Astrocyte (in vitro differentiated cells and primary cell): ENCODE results near the gene SPTB. TPM values are rescaled to one million over a fixed set of nuclear protein-coding genes. Genes with fewer than 3 reads are reported as not detected.

ENCODE experiments used
- DNase-seq: peaks from one replicate; pipeline ENCODE4 v3.0.0-alpha.2; 2010; ENCODE audit warnings: low read depth
- FAIRE-seq: peaks from 2 replicates; lab custom pipeline; 2011; peaks lifted over from hg19 to GRCh38; lab: Jason Lieb, UNC
- H2AFZ ChIP-seq: 2 replicates; pipeline ENCODE4 v1.6.0; 2012; ENCODE audit warnings: low read depth, low read length, inconsistent platforms
- H3K27ac ChIP-seq: 2 replicates; pipeline ENCODE4 v1.5.1; 2011; ENCODE audit warnings: low read depth, low read length, inconsistent platforms
- H3K27me3 ChIP-seq: 2 replicates; pipeline ENCODE4 v1.6.0; 2011; ENCODE audit warnings: low read length, inconsistent platforms; ENCODE audit not compliant: insufficient read depth
- H3K36me3 ChIP-seq: 2 replicates; pipeline ENCODE4 v1.5.1; 2011; ENCODE audit warnings: low read length, inconsistent platforms; ENCODE audit not compliant: insufficient read depth
- H3K4me1 ChIP-seq: 2 replicates; pipeline ENCODE4 v1.5.1; 2011; ENCODE audit warnings: low read length, inconsistent platforms; ENCODE audit not compliant: insufficient read depth
- H3K4me2 ChIP-seq: 2 replicates; pipeline ENCODE4 v1.6.0; 2012; ENCODE audit warnings: low read length, inconsistent platforms
- H3K4me3 ChIP-seq: 2 replicates; pipeline ENCODE4 v1.5.1; 2011; ENCODE audit warnings: low read depth, mild to moderate bottlenecking, low read length, inconsistent platforms; ENCODE audit not compliant: insufficient read depth
- H3K79me2 ChIP-seq: 2 replicates; pipeline ENCODE4 v1.6.0; 2012; ENCODE audit warnings: mild to moderate bottlenecking, low read length, inconsistent platforms; ENCODE audit not compliant: insufficient read depth
- H3K9ac ChIP-seq: 2 replicates; pipeline ENCODE4 v1.6.0; 2012; ENCODE audit warnings: mild to moderate bottlenecking, low read length, inconsistent platforms
- H3K9me3 ChIP-seq: 2 replicates; pipeline ENCODE4 v1.5.1; 2012; ENCODE audit warnings: low read depth, mild to moderate bottlenecking, low read length, inconsistent platforms; ENCODE audit not compliant: insufficient read depth
- H4K20me1 ChIP-seq: 2 replicates; pipeline ENCODE4 v1.6.0; 2012; ENCODE audit warnings: low read length, inconsistent platforms; ENCODE audit not compliant: insufficient read depth
- H3K27ac Mint-ChIP-seq: one replicate; pipeline ENCODE4 v1.8.0; 2021; ENCODE audit warnings: mild to moderate bottlenecking, mixed read lengths; ENCODE audit not compliant: unreplicated experiment
- H3K27me3 Mint-ChIP-seq: one replicate; pipeline ENCODE4 v1.8.0; 2021; ENCODE audit warnings: low read depth, mixed read lengths; ENCODE audit not compliant: unreplicated experiment
- H3K36me3 Mint-ChIP-seq: one replicate; pipeline ENCODE4 v1.8.0; 2021; ENCODE audit warnings: low read depth, mixed read lengths; ENCODE audit not compliant: unreplicated experiment
- H3K4me1 Mint-ChIP-seq: one replicate; pipeline ENCODE4 v1.8.0; 2021; ENCODE audit warnings: low read depth, mixed read lengths; ENCODE audit not compliant: unreplicated experiment
- H3K4me3 Mint-ChIP-seq: one replicate; pipeline ENCODE4 v1.8.0; 2021; ENCODE audit warnings: mild to moderate bottlenecking, moderate library complexity, mixed read lengths; ENCODE audit not compliant: unreplicated experiment
- H3K9me3 Mint-ChIP-seq: one replicate; pipeline ENCODE4 v1.8.0; 2021; ENCODE audit warnings: mild to moderate bottlenecking, mixed read lengths; ENCODE audit not compliant: unreplicated experiment
- CTCF ChIP-seq: IDR thresholded peaks from 2 replicates; pipeline ENCODE4 v1.5.1; 2011; ENCODE audit warnings: low read depth, mild to moderate bottlenecking, inconsistent platforms, low read length, moderate library complexity; ENCODE audit not compliant: insufficient read depth
- EZH2 ChIP-seq: IDR thresholded peaks from 2 replicates; pipeline ENCODE4 v1.6.1; 2012; ENCODE audit warnings: mild to moderate bottlenecking, low read length, inconsistent platforms; ENCODE audit not compliant: insufficient read depth
- total RNA-seq: library from RNA; stranded (reverse); gene quantifications from 2 replicates; pipeline ENCODE4 v1.2.1, GENCODE V29; 2021

Gene SPTB
- total RNA-seq, 1 donor from 2014 or later, result 0.32 TPM

GRCh38 chr14:64706593-64707193 is 173.0 kb downstream of the SPTB start:
- peaks cover 35% of the 10 kb centered on the region for H4K20me1 ChIP-seq
- peaks cover 9% of the 10 kb centered on the region for H3K27me3 ChIP-seq
- H3K4me1 Mint-ChIP-seq, result peaks cover 60% of the 10 kb centered on the region
- H3K4me1 ChIP-seq, result peaks cover 50% of the 10 kb centered on the region
- TF ChIP-seq EZH2 (no peak), CTCF (no peak)
- no peak overlapping the region for H3K27ac ChIP-seq
- no peaks in the 10 kb centered on the region for H3K9me3 Mint-ChIP-seq
- no peak overlapping the region for H3K4me3 ChIP-seq
- peak overlapping the region; percentile 91 for H3K4me3 Mint-ChIP-seq
- peak overlapping the region; percentile 81 for H3K27ac Mint-ChIP-seq
- FAIRE-seq (no peak), DNase-seq (no peak)
- H3K79me2 ChIP-seq, result peaks cover 71% of the 10 kb centered on the region
- H3K27me3 Mint-ChIP-seq, result no peaks in the 10 kb centered on the region
- no peak overlapping the region for H2AFZ ChIP-seq
- peaks cover 2% of the 10 kb centered on the region for H3K36me3 Mint-ChIP-seq
- H3K9ac ChIP-seq, result peak overlapping the region; percentile 87
- peak overlapping the region; percentile 89 for H3K4me2 ChIP-seq
- no peaks in the 10 kb centered on the region for H3K9me3 ChIP-seq
- no peaks in the 10 kb centered on the region for H3K36me3 ChIP-seq

- peaks cover 35% of the 10 kb centered on the region for H4K20me1 ChIP-seq
- H3K27ac ChIP-seq, result peak overlapping the region; percentile 60
- Mint-ChIP-seq H3K36me3 (peaks cover 2% of the 10 kb centered on the region), H3K4me3 (peak overlapping the region; percentile 91), H3K9me3 (no peaks in the 10 kb centered on the region), H3K27ac (peak overlapping the region; percentile 81), H3K27me3 (no peaks in the 10 kb centered on the region), H3K4me1 (peaks cover 60% of the 10 kb centered on the region)
- no peak overlapping the region for H2AFZ ChIP-seq
- TF ChIP-seq EZH2 (no peak), CTCF (no peak)
- H3K9me3 ChIP-seq, result no peaks in the 10 kb centered on the region
- H3K4me2 ChIP-seq, result peak overlapping the region; percentile 89
- H3K9ac ChIP-seq, result peak overlapping the region; percentile 87
- peak overlapping the region; percentile 76 for H3K4me3 ChIP-seq
- FAIRE-seq, result no peak
- peaks cover 66% of the 10 kb centered on the region for H3K79me2 ChIP-seq
- DNase-seq, result no peak
- H3K4me1 ChIP-seq, result peaks cover 50% of the 10 kb centered on the region
- H3K27me3 ChIP-seq, result peaks cover 11% of the 10 kb centered on the region
- no peaks in the 10 kb centered on the region for H3K36me3 ChIP-seq
These were observed 173.6 kb downstream of the SPTB start for GRCh38 chr14:64706119-64706592.
